ENCODE results near the gene IQGAP2.

IQGAP2 gene

GRCh38 chr5:76561959-76562358, 158.9 kb downstream of the IQGAP2 start:
- in situ Hi-C loops (cut with MboI; ENCODE audit: low sequenced_read_pairs) = no loop called here

GRCh38 chr5:76565009-76565408, 161.9 kb downstream of the IQGAP2 start:
- in situ Hi-C loops (cut with MboI; ENCODE audit: low sequenced_read_pairs) = no loop called here

GRCh38 chr5:76570153-76570552, 167.1 kb downstream of the IQGAP2 start:
- in situ Hi-C loops (cut with MboI; ENCODE audit: low sequenced_read_pairs) = no loop called here

- in situ Hi-C loops (cut with MboI; ENCODE audit: low sequenced_read_pairs) = no loop called here
These were observed 168.5 kb downstream of the IQGAP2 start for GRCh38 chr5:76571559-76571958.

GRCh38 chr5:76576450-76576849, 173.4 kb downstream of the IQGAP2 start:
- in situ Hi-C loops (cut with MboI; ENCODE audit: low sequenced_read_pairs) = no loop called here

GRCh38 chr5:76576996-76577395, 173.9 kb downstream of the IQGAP2 start:
- in situ Hi-C loops (cut with MboI; ENCODE audit: low sequenced_read_pairs) = no loop called here

GRCh38 chr5:76579166-76579937, 176.3 kb downstream of the IQGAP2 start:
- in situ Hi-C loops (cut with MboI; ENCODE audit: low sequenced_read_pairs) = no loop called here

- in situ Hi-C loops (cut with MboI; ENCODE audit: low sequenced_read_pairs) = no loop called here
These were observed 177.9 kb downstream of the IQGAP2 start for GRCh38 chr5:76580981-76581380.

GRCh38 chr5:76582230-76583162, 179.4 kb downstream of the IQGAP2 start:
- in situ Hi-C loops (cut with MboI; ENCODE audit: low sequenced_read_pairs) = no loop called here

GRCh38 chr5:76583163-76584047, 180.3 kb downstream of the IQGAP2 start:
- in situ Hi-C loops (cut with MboI; ENCODE audit: low sequenced_read_pairs) = no loop called here

- in situ Hi-C loops (cut with MboI; ENCODE audit: low sequenced_read_pairs) = no loop called here
These were observed 182.7 kb downstream of the IQGAP2 start for GRCh38 chr5:76585783-76586217.

- in situ Hi-C loops (cut with MboI; ENCODE audit: low sequenced_read_pairs) = no loop called here
These were observed 183.4 kb downstream of the IQGAP2 start for GRCh38 chr5:76586531-76586930.

GRCh38 chr5:76590027-76590426, 186.9 kb downstream of the IQGAP2 start:
- in situ Hi-C loops (cut with MboI; ENCODE audit: low sequenced_read_pairs) = no loop called here

- in situ Hi-C loops (cut with MboI; ENCODE audit: low sequenced_read_pairs) = no loop called here
These were observed 188.3 kb downstream of the IQGAP2 start for GRCh38 chr5:76591366-76591765.

- in situ Hi-C loops (cut with MboI; ENCODE audit: low sequenced_read_pairs) = no loop called here
These were observed 189.6 kb downstream of the IQGAP2 start for GRCh38 chr5:76592692-76593091.

- in situ Hi-C loops (cut with MboI; ENCODE audit: low sequenced_read_pairs) = no loop called here
These were observed 191.0 kb downstream of the IQGAP2 start for GRCh38 chr5:76594107-76594506.

- in situ Hi-C loops (cut with MboI; ENCODE audit: low sequenced_read_pairs) = no loop called here
These were observed 192.8 kb downstream of the IQGAP2 start for GRCh38 chr5:76595755-76596481.

- in situ Hi-C loops (cut with MboI; ENCODE audit: low sequenced_read_pairs) = no loop called here
These were observed 195.4 kb downstream of the IQGAP2 start for GRCh38 chr5:76598531-76598930.

- in situ Hi-C loops (cut with MboI; ENCODE audit: low sequenced_read_pairs) = no loop called here
These were observed 197.6 kb downstream of the IQGAP2 start for GRCh38 chr5:76600716-76601115.

GRCh38 chr5:76601470-76601869, 198.4 kb downstream of the IQGAP2 start:
- in situ Hi-C loops (cut with MboI; ENCODE audit: low sequenced_read_pairs) = no loop called here
